Esophagus squamous epithelium (tissue), 5 donors: Measurements from ENCODE around the gene SIX6. TPM values are rescaled to one million over a fixed set of nuclear protein-coding genes. Genes with fewer than 3 reads are reported as not detected.
A peak's percentile ranks its signal among the peaks of the same experiment; 100 is the strongest.

Source experiments
- DNase-seq: peaks from one replicate; lab custom pipeline; 2025; lab: John Stamatoyannopoulos, UW
- H3K27ac ChIP-seq, 4 donors: fragments of 200-600 bp; sonication (generic); one replicate each; pipeline ENCODE4 v1.5.1; 2016 to 2019; ENCODE audit warnings: mild to moderate bottlenecking in 1 of 4
- H3K27me3 ChIP-seq, 4 donors: fragments of 200-600 bp; sonication (generic); 1 replicate in 3 of 4; 2 replicates in 1 of 4; pipeline versions ENCODE4 v1.5.1 to v1.6.0; 2017 to 2021; ENCODE audit warnings: antibody characterized with exemption in 1 of 4
- H3K36me3 ChIP-seq, 3 donors: fragments of 200-600 bp; sonication (generic); one replicate each; pipeline ENCODE4 v1.5.1; 2016 to 2019
- H3K4me1 ChIP-seq, 3 donors: fragments of 200-600 bp; sonication (generic); one replicate each; pipeline ENCODE4 v1.5.1; 2017 to 2019
- H3K4me3 ChIP-seq, 4 donors: fragments of 200-600 bp; sonication (generic); 1 replicate in 3 of 4; 2 replicates in 1 of 4; pipeline ENCODE4 v1.5.1; 2016 to 2019; ENCODE audit warnings: mild to moderate bottlenecking in 2 of 4, moderate library complexity in 1 of 4
- H3K9me3 ChIP-seq, 3 donors: fragments of 200-600 bp; sonication (generic); one replicate each; pipeline ENCODE4 v1.5.1; 2016 to 2019
- CTCF ChIP-seq, 6 experiments: fragments of 450-650 bp in 4 of 6; fragments of 200-600 bp in 2 of 6; sonication (generic) in 2 of 6; IDR thresholded peaks; one replicate each; pipeline ENCODE4 v1.5.1; 2016 to 2019; ENCODE audit warnings: antibody characterized with exemption in 6 of 6, mild to moderate bottlenecking in 4 of 6, moderate library complexity in 4 of 6
- POLR2A ChIP-seq, 4 donors: fragments of 450-650 bp; IDR thresholded peaks; one replicate each; pipeline ENCODE4 v1.6.1; 2017; ENCODE audit warnings: antibody characterized with exemption in 4 of 4, mild to moderate bottlenecking in 4 of 4, moderate library complexity in 3 of 4
- WGBS, 2 donors: methylation state at CpG; one replicate each; pipeline ENCODE4 v1.1.5; 2018; 5-methylcytosine and 5-hydroxymethylcytosine counted together
- intact Hi-C: fragments of 100-400 bp; cut with DNase I; formaldehyde crosslinking; loops from one replicate; pipeline ENCODE4 v1.15.0; 2022
- total RNA-seq, 4 donors: library from RNA; depleted of rRNA; stranded (reverse); fragments of >200 nt; gene quantifications; one replicate each; pipeline ENCODE4 v1.1.0, GENCODE V29; 2016
- donor health status: DM: yes; HTN: yes; CAD: no.

Gene SIX6
- total RNA-seq, 4 donors from 2014 or later: not detected

DNA sequence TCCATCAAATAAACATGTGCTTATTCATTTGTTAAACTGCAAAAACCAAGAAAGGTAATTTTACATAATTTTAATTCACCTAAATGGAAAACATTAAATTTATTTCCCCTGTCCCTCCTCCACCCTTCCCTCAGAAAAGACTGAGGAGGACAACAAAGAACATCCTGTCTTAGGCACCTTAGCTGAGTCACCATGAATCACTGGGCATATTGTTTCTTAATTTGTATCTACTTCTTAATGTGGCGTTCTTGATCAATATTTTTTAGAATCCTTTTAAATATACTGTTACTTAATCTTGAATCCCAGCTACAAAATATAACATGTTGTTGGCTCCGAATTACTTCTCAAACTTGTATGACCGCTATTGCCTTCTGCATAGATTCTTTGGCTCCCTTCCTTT is 23.5 kb downstream of the SIX6 start:
- no peaks in the 10 kb centered on the region for H3K4me1 ChIP-seq
- no peak for TF ChIP-seq CTCF (IDR thresholded peaks at IDR 0.05)
- no peak for TF ChIP-seq POLR2A (IDR thresholded peaks at IDR 0.05)
- WGBS, 2 donors: 29 to 44% methylated on average over 3 of the region's 3 CpGs
- intact Hi-C loops: no loop called here
- H3K9me3 ChIP-seq: no peaks in the 10 kb centered on the region
- H3K27me3 ChIP-seq: peaks cover 0 to 11% (median 0%) of the 10 kb centered on the region in 4 donors
- no peaks in the 10 kb centered on the region for H3K36me3 ChIP-seq
- DNase-seq: no peak
- no peak overlapping the region for H3K27ac ChIP-seq
- H3K4me3 ChIP-seq: no peak overlapping the region

GRCh38 chr14:60537663-60538062 is 28.7 kb downstream of the SIX6 start:
- peaks cover 0 to 4% (median 0%) of the 10 kb centered on the region in 4 donors for H3K27me3 ChIP-seq
- no peak for DNase-seq
- H3K4me1 ChIP-seq: no peaks in the 10 kb centered on the region
- H3K9me3 ChIP-seq: peaks cover 0 to 18% (median 0%) of the 10 kb centered on the region in 3 donors
- no peak overlapping the region for H3K27ac ChIP-seq
- intact Hi-C loops: no loop called here
- H3K36me3 ChIP-seq: no peaks in the 10 kb centered on the region
- H3K4me3 ChIP-seq: no peak overlapping the region
- TF ChIP-seq CTCF (IDR thresholded peaks at IDR 0.05) (no peak), POLR2A (IDR thresholded peaks at IDR 0.05) (no peak)

DNA sequence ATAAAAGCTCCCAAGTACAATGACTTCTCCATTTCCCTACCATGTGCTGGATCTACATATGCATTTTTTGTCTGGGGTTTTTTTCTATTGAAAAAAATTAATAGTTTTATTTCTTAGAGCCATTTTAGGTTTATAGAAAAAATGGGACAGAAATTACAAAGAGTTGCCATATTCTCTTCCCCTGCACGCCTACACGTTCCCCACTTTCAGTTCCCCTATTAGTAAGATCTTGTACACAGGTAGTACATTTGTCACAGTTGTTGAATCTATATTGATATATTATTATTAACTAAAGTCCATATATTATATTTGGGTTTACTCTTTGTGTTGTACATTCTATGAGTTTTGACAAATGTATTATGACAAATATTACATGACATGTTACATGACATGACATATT is 35.7 kb downstream of the SIX6 start:
- H3K4me3 ChIP-seq: no peak overlapping the region
- H3K4me1 ChIP-seq: no peaks in the 10 kb centered on the region
- H3K27ac ChIP-seq: no peak overlapping the region
- no peak for DNase-seq
- no peak for TF ChIP-seq POLR2A (IDR thresholded peaks at IDR 0.05)
- no peak for TF ChIP-seq CTCF (IDR thresholded peaks at IDR 0.05)
- WGBS, 2 donors: 63 to 81% methylated on average over 2 of the region's 2 CpGs
- no peaks in the 10 kb centered on the region for H3K27me3 ChIP-seq
- no peaks in the 10 kb centered on the region for H3K36me3 ChIP-seq
- H3K9me3 ChIP-seq: peaks cover 0 to 17% (median 0%) of the 10 kb centered on the region in 3 donors
- intact Hi-C loops: no loop called here

DNA sequence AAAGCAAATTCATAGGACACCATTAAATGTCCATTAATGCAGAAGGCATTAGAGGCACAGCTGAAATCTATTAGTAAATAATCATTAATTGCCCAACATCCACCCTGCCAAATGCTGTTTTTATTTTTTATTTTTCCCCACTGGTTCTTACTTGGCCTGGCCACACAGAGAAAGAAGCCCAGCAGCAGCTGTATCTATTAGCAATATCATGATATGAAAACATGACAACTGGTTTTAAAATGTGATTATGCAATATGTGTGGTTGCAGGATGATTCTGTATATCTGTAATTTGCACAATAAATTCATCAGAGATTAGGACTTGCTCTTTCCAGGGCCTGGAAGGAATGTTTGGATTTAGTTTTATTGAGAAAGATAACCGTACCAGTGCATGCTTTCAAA is 44.9 kb downstream of the SIX6 start:
- H3K27me3 ChIP-seq: peaks cover 0 to 11% (median 0%) of the 10 kb centered on the region in 4 donors
- H3K4me3 ChIP-seq: no peak overlapping the region
- H3K27ac ChIP-seq: no peak overlapping the region
- no peaks in the 10 kb centered on the region for H3K4me1 ChIP-seq
- 47 to 63% methylated on average over 1 of the region's 1 CpG for WGBS, 2 donors
- TF ChIP-seq POLR2A (IDR thresholded peaks at IDR 0.05): no peak
- no peak for TF ChIP-seq CTCF (IDR thresholded peaks at IDR 0.05)
- intact Hi-C loops: no loop called here
- H3K36me3 ChIP-seq: no peaks in the 10 kb centered on the region
- no peak for DNase-seq
- no peaks in the 10 kb centered on the region for H3K9me3 ChIP-seq

DNA sequence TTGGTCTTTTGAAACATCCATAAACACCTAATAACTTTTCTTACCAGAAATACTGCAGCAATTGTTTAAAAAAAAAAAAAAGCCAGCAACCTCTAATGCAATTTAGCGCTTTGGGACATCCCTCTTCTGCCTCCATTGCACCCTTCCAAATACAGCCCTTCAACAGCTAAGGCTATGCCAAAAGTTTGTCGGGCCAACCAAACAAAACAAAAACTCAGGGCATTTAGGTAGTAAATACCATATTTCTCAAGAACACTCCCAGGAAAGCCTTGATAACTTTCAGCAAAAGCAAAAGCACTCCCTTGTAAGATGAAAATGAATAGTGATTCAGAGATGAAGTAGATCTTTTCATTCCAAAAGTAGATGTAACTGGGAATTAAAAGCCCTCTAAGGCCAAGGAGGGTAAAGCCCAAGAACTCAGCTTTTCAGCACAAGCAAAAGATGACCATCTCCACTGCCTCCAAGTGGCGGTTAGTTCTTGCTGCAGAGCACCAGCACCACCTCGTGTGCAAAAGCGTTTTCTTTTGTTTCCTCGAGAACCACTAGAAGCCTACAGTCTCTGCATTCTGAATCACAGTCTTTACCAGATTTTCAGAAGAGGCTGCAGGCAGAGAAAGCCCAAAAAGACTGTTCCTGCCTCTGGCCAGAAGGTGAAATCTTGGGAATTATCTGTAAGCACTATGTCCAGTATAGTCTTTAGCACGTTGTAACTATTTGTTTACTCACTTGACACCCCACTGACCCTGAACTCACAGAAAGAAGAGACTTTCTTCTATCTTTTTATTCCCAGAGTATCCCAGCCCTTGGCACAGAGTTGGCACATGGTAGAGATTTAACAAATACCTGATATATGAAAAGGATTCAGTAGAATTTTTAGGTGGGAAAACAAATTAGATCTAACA is 53.1 kb downstream of the SIX6 start:
- no peak for DNase-seq
- H3K9me3 ChIP-seq: no peaks in the 10 kb centered on the region
- H3K4me1 ChIP-seq: no peaks in the 10 kb centered on the region
- H3K27ac ChIP-seq: no peak overlapping the region
- no peaks in the 10 kb centered on the region for H3K36me3 ChIP-seq
- 34 to 39% methylated on average over 7 of the region's 7 CpGs for WGBS, 2 donors
- H3K27me3 ChIP-seq: no peaks in the 10 kb centered on the region
- intact Hi-C loops: loop anchor here (10.0 kb wide), 1 partner anchor 207 kb away; no protein-coding TSS in a partner anchor
- H3K4me3 ChIP-seq: no peak overlapping the region
- peak in 5 of 6 experiments; percentile 13 to 49 (median 24) for TF ChIP-seq CTCF (IDR thresholded peaks at IDR 0.05)
- TF ChIP-seq POLR2A (IDR thresholded peaks at IDR 0.05): no peak
